GM23338 (cell line): Measurements from ENCODE around the gene FAM89B. TPM values are rescaled to one million over a fixed set of nuclear protein-coding genes. Genes with fewer than 3 reads are reported as not detected.

Experiments used
- ATAC-seq: fragments of 200-7000 bp; cut with Tn5 transposase; 3 replicates; pipeline ENCODE4 v1.9.1; 2020
- DNase-seq: peaks from one replicate; pipeline ENCODE4 v3.0.0-alpha.2; 2015; ENCODE audit warnings: low spot score
- H2AFZ ChIP-seq: fragments of 200-600 bp; sonication (generic); 2 replicates; pipeline ENCODE4 v1.8.0; 2016; ENCODE audit warnings: antibody characterized with exemption, mild to moderate bottlenecking, moderate library complexity
- H3F3A ChIP-seq: fragments of 200-600 bp; sonication (generic); replicated peaks from 2 replicates; pipeline ENCODE4 v1.8.0; 2017; ENCODE audit warnings: antibody characterized with exemption, mixed run types, low read depth
- H3K27ac ChIP-seq: fragments of 200-600 bp; sonication (generic); 2 replicates; pipeline ENCODE4 v1.6.1; 2016; ENCODE audit warnings: low read depth
- H3K27me3 ChIP-seq: fragments of 200-600 bp; sonication (generic); 2 replicates; pipeline ENCODE4 v1.8.0; 2016; ENCODE audit warnings: mild to moderate bottlenecking, mixed run types, moderate library complexity; ENCODE audit not compliant: insufficient read depth
- H3K36me3 ChIP-seq: fragments of 200-600 bp; sonication (generic); 2 replicates; pipeline ENCODE4 v1.8.0; 2016; ENCODE audit warnings: mild to moderate bottlenecking; ENCODE audit not compliant: insufficient read depth
- H3K4me1 ChIP-seq: fragments of 200-600 bp; sonication (generic); 2 replicates; pipeline ENCODE4 v1.8.0; 2016; ENCODE audit warnings: mild to moderate bottlenecking, moderate library complexity; ENCODE audit not compliant: insufficient read depth
- H3K4me2 ChIP-seq: fragments of 200-600 bp; sonication (generic); 2 replicates; pipeline ENCODE4 v1.7.1; 2017; ENCODE audit warnings: mixed run types
- H3K4me3 ChIP-seq: fragments of 200-600 bp; sonication (generic); 2 replicates; pipeline ENCODE4 v1.6.1; 2016; ENCODE audit warnings: mixed run types
- H3K79me2 ChIP-seq: fragments of 200-600 bp; sonication (generic); replicated peaks from 2 replicates; pipeline ENCODE4 v1.8.0; 2017; ENCODE audit warnings: mild to moderate bottlenecking; ENCODE audit not compliant: insufficient read depth
- H3K9me2 ChIP-seq: fragments of 200-600 bp; sonication (generic); 2 replicates; pipeline ENCODE4 v1.8.0; 2017; ENCODE audit not compliant: insufficient read depth
- H4K20me1 ChIP-seq: fragments of 200-600 bp; sonication (generic); replicated peaks from 2 replicates; pipeline ENCODE4 v1.8.0; 2017; ENCODE audit warnings: mild to moderate bottlenecking; ENCODE audit not compliant: insufficient read depth
- H3K27ac Mint-ChIP-seq: 2 replicates; pipeline ENCODE4 v1.8.0; 2020; ENCODE audit warnings: inconsistent platforms, mild to moderate bottlenecking, moderate library complexity, mixed read lengths
- H3K27me3 Mint-ChIP-seq: 3 replicates; pipeline ENCODE4 v1.8.0; 2022; ENCODE audit warnings: low read depth, mild to moderate bottlenecking, moderate library complexity, mixed read lengths, inconsistent platforms; ENCODE audit not compliant: insufficient read depth, poor library complexity
- H3K36me3 Mint-ChIP-seq: 3 replicates; pipeline ENCODE4 v1.8.0; 2021; ENCODE audit warnings: low read depth, mild to moderate bottlenecking, inconsistent platforms, moderate library complexity, mixed read lengths
- H3K4me1 Mint-ChIP-seq: 3 replicates; pipeline ENCODE4 v1.8.0; 2020; ENCODE audit warnings: mild to moderate bottlenecking, inconsistent platforms, mixed read lengths
- H3K4me3 Mint-ChIP-seq: 3 replicates; pipeline ENCODE4 v1.8.0; 2021; ENCODE audit warnings: moderate library complexity, mild to moderate bottlenecking, inconsistent platforms, mixed read lengths
- H3K9me3 Mint-ChIP-seq: 3 replicates; pipeline ENCODE4 v1.8.0; 2020; ENCODE audit warnings: moderate library complexity, mild to moderate bottlenecking, inconsistent platforms, mixed read lengths
- CREB1 ChIP-seq: fragments of 250-450 bp; sonication (Bioruptor Pico); IDR thresholded peaks from 2 replicates; pipeline ENCODE4 v1.5.0; 2020; ENCODE audit warnings: low read depth, mild to moderate bottlenecking, moderate library complexity
- CTCF ChIP-seq, 2 experiments: fragments of 200-600 bp in 1 of 2; sonication (generic) in 1 of 2; conservative IDR thresholded peaks; 2 replicates each; pipeline versions ENCODE4 v1.5.1 to v1.6.1; 2016 to 2017; ENCODE audit warnings: antibody characterized with exemption in 2 of 2, low read depth in 2 of 2, mild to moderate bottlenecking in 2 of 2, moderate library complexity in 1 of 2
- EZH2 ChIP-seq: fragments of 200-600 bp; sonication (generic); IDR thresholded peaks from one replicate; pipeline ENCODE4 v1.8.0; 2017; ENCODE audit warnings: antibody characterized with exemption, mild to moderate bottlenecking, low read depth; ENCODE audit not compliant: unreplicated experiment
- EZH2phosphoT487 ChIP-seq: fragments of 200-600 bp; sonication (generic); IDR thresholded peaks from one replicate; pipeline ENCODE4 v1.8.1; 2018; ENCODE audit warnings: antibody characterized with exemption; ENCODE audit not compliant: unreplicated experiment
- NANOG ChIP-seq: IDR thresholded peaks from 2 replicates; pipeline ENCODE4 v1.6.1; 2016; ENCODE audit warnings: antibody characterized with exemption, borderline replicate concordance
- REST ChIP-seq: IDR thresholded peaks from one replicate; pipeline ENCODE4 v1.6.1; 2018; ENCODE audit warnings: antibody characterized with exemption; ENCODE audit not compliant: unreplicated experiment
- STAT1 ChIP-seq: IDR thresholded peaks from one replicate; pipeline ENCODE4 v1.6.1; 2016; ENCODE audit warnings: antibody characterized with exemption; ENCODE audit not compliant: unreplicated experiment
- ZNF331 ChIP-seq: fragments of 250-450 bp; sonication (Bioruptor Pico); IDR thresholded peaks from 2 replicates; pipeline ENCODE4 v1.5.0; 2020; ENCODE audit warnings: low read depth, mild to moderate bottlenecking, moderate library complexity
- polyA plus RNA-seq: library from polyadenylated mRNA; unstranded; fragments of >200 nt; fragmentation: Nextera tagmentation; extraction: Ambion mirVana; gene quantifications from 2 replicates; pipeline ENCODE4 v1.2.1, GENCODE V29; 2016
- total RNA-seq: library from RNA; depleted of rRNA; stranded (reverse); fragments of >200 nt; shearing (Covaris generic); gene quantifications from 2 replicates; pipeline ENCODE4 v1.2.3, GENCODE V29; 2014

FAM89B gene
- total and polyA plus RNA-seq, 2 experiments from 2014 or later = 13.0 to 18.2 TPM

- H3K36me3 Mint-ChIP-seq = no peaks in the 10 kb centered on the region
- Histone ChIP-seq H2AFZ (no peak overlapping the region), H3K27me3 (peaks cover 58% of the 10 kb centered on the region), H3K4me1 (no peaks in the 10 kb centered on the region), H3K27ac (no peak overlapping the region), H3K36me3 (no peaks in the 10 kb centered on the region), H3K4me3 (no peak overlapping the region), H4K20me1 (no peaks in the 10 kb centered on the region), H3K79me2 (no peaks in the 10 kb centered on the region), H3F3A (peaks cover 10% of the 10 kb centered on the region), H3K9me2 (no peaks in the 10 kb centered on the region), H3K4me2 (no peak overlapping the region)
- no peak overlapping the region for H3K27ac Mint-ChIP-seq
- ATAC-seq (no peak), DNase-seq (no peak)
- TF ChIP-seq CTCF (conservative IDR thresholded peaks at IDR 0.05; ENCODE audit: low read depth in 2 of 2) (no peak), EZH2phosphoT487 (no peak), REST (no peak)
- peaks cover 56% of the 10 kb centered on the region for H3K27me3 Mint-ChIP-seq
- no peaks in the 10 kb centered on the region for H3K9me3 Mint-ChIP-seq
- H3K4me1 Mint-ChIP-seq = peaks cover 13% of the 10 kb centered on the region
- H3K4me3 Mint-ChIP-seq = no peak overlapping the region; the same call in 2 of the 3 replicates
Observed at GRCh38 chr11:65583589-65583988, 11.3 kb downstream of the FAM89B start.

DNA sequence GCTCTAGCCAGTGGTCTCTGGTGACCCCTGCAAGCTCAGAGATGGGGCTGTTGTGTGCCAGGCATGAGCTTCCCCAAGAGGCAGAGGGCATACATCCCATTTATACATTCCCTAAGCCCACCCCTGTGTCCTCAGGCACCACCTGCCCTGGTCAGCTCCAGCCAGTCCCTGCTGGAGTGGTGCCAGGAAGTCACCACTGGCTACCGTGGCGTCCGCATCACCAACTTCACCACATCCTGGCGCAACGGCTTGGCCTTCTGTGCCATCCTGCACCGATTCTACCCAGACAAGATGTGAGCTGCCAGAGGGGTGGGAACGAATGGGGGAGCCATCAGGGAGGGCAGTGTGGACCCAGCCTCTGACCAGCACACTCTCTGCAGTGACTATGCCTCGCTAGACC, 11.8 kb downstream of the FAM89B start:
- H3K27me3 Mint-ChIP-seq = peaks cover 58% of the 10 kb centered on the region
- peak overlapping the region; percentile 19; the same call in 1 of the 3 replicates for H3K4me3 Mint-ChIP-seq
- no peak for TF ChIP-seq ZNF331 (CRISPR knock-in tag)
- no peak for TF ChIP-seq CREB1 (CRISPR knock-in tag)
- TF ChIP-seq REST = no peak
- TF ChIP-seq NANOG = no peak
- TF ChIP-seq EZH2 = no peak
- no peak for TF ChIP-seq STAT1

More for the DNA sequence above, 11.8 kb downstream of the FAM89B start:
- H3K4me1 Mint-ChIP-seq = peaks cover 13% of the 10 kb centered on the region; the same call in 2 of the 3 replicates
- Histone ChIP-seq H4K20me1 (no peaks in the 10 kb centered on the region), H3K27ac (no peak overlapping the region), H3K27me3 (peaks cover 58% of the 10 kb centered on the region), H3K4me2 (peak overlapping the region; percentile 91), H3F3A (peaks cover 10% of the 10 kb centered on the region), H3K4me3 (peak overlapping the region; percentile 53; the same call in 1 of the 2 replicates), H3K36me3 (no peaks in the 10 kb centered on the region), H3K9me2 (no peaks in the 10 kb centered on the region), H3K4me1 (no peaks in the 10 kb centered on the region), H3K79me2 (no peaks in the 10 kb centered on the region), H2AFZ (no peak overlapping the region)
- ATAC-seq (no peak), DNase-seq (no peak)
- no peaks in the 10 kb centered on the region for H3K36me3 Mint-ChIP-seq
- H3K27ac Mint-ChIP-seq = no peak overlapping the region
- H3K9me3 Mint-ChIP-seq = no peaks in the 10 kb centered on the region
